PFSK-1 (cell line): ENCODE results near the gene ARHGDIB.

Experiments used
- POLR2AphosphoS5 ChIP-seq: IDR thresholded peaks from 2 replicates; pipeline ENCODE4 v1.6.1; 2012; ENCODE audit warnings: low read depth, mild to moderate bottlenecking, control low read depth, low read length, moderate library complexity
- SIN3A ChIP-seq: IDR thresholded peaks from 2 replicates; pipeline ENCODE4 v1.6.1; 2012; ENCODE audit warnings: mild to moderate bottlenecking, low read length, moderate library complexity, borderline replicate concordance; ENCODE audit not compliant: insufficient read depth
- TF ChIP-seq, protein P1 (sequence below), 2 experiments: IDR thresholded peaks; 2 replicates each; pipeline versions ENCODE4 v1.6.1 to v1.8.0; 2011 to 2012; ENCODE audit warnings: low read depth in 2 of 2, low read length in 2 of 2, control low read depth in 1 of 2, inconsistent platforms in 1 of 2, mild to moderate bottlenecking in 1 of 2, moderate library complexity in 1 of 2; ENCODE audit not compliant: insufficient read depth in 1 of 2

DNA sequence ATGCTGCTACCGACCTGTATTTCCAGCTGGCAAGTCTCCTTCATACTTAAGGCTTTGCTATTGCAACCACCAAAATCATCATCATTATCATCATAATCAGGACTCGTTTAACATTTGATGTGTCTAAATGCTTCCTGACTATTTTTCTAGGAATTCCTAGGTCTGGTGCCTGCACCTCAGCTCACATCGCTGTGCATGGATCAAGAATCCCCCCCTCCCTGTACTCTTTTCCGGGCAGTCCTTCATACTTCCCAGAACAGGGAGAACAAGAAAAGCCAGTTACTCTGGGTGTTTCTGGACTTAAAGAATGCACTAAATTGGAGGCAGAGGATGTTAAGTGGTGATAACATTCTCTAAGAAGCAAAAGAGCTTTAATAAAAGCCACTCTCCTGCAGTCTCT, 32.5 kb downstream of the ARHGDIB start:
- TF ChIP-seq, protein P1, sequence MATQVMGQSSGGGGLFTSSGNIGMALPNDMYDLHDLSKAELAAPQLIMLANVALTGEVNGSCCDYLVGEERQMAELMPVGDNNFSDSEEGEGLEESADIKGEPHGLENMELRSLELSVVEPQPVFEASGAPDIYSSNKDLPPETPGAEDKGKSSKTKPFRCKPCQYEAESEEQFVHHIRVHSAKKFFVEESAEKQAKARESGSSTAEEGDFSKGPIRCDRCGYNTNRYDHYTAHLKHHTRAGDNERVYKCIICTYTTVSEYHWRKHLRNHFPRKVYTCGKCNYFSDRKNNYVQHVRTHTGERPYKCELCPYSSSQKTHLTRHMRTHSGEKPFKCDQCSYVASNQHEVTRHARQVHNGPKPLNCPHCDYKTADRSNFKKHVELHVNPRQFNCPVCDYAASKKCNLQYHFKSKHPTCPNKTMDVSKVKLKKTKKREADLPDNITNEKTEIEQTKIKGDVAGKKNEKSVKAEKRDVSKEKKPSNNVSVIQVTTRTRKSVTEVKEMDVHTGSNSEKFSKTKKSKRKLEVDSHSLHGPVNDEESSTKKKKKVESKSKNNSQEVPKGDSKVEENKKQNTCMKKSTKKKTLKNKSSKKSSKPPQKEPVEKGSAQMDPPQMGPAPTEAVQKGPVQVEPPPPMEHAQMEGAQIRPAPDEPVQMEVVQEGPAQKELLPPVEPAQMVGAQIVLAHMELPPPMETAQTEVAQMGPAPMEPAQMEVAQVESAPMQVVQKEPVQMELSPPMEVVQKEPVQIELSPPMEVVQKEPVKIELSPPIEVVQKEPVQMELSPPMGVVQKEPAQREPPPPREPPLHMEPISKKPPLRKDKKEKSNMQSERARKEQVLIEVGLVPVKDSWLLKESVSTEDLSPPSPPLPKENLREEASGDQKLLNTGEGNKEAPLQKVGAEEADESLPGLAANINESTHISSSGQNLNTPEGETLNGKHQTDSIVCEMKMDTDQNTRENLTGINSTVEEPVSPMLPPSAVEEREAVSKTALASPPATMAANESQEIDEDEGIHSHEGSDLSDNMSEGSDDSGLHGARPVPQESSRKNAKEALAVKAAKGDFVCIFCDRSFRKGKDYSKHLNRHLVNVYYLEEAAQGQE (IDR thresholded peaks at IDR 0.05; ENCODE audit: insufficient read depth in 1 of 2, low read depth in 2 of 2, low read length in 2 of 2) = no peak
- TF ChIP-seq POLR2AphosphoS5 = no peak
- TF ChIP-seq SIN3A = no peak
